NOMO-1 (cell line): ENCODE data around the gene BCL11B.

Experiments used
- DNase-seq, 2 experiments: peaks; one replicate each; lab custom pipeline; 2025; ENCODE audit not compliant: unreplicated experiment in 2 of 2; lab: John Stamatoyannopoulos, UW

BCL11B gene

GRCh38 chr14:99287269-99287942 lies 15.4 kb upstream of the BCL11B start:
- peak; percentile 68 to 69 for DNase-seq

- DNase-seq: no peak
Observed at GRCh38 chr14:99286761-99287160, 14.8 kb upstream of the BCL11B start.

- no peak for DNase-seq
Observed at GRCh38 chr14:99284254-99285004, 12.4 kb upstream of the BCL11B start.

- DNase-seq: no peak
Observed at GRCh38 chr14:99282261-99283050, 10.5 kb upstream of the BCL11B start.

GRCh38 chr14:99281396-99281795 lies 9.4 kb upstream of the BCL11B start:
- DNase-seq: no peak

GRCh38 chr14:99280852-99281251 lies 8.9 kb upstream of the BCL11B start:
- DNase-seq: no peak

GRCh38 chr14:99280066-99280731 lies 8.2 kb upstream of the BCL11B start:
- no peak for DNase-seq

GRCh38 chr14:99278836-99279235 lies 6.8 kb upstream of the BCL11B start:
- DNase-seq: no peak

GRCh38 chr14:99277530-99277929 lies 5.5 kb upstream of the BCL11B start:
- DNase-seq: no peak

- no peak for DNase-seq
Observed at GRCh38 chr14:99276482-99276881, 4.5 kb upstream of the BCL11B start.

- DNase-seq: no peak
Observed at GRCh38 chr14:99275222-99275584, 3.2 kb upstream of the BCL11B start.

GRCh38 chr14:99274346-99275221 lies 2.6 kb upstream of the BCL11B start:
- peak; percentile 48 to 73 for DNase-seq

GRCh38 chr14:99273766-99274345 lies 1.9 kb upstream of the BCL11B start:
- DNase-seq: no peak

GRCh38 chr14:99272899-99273765 lies 1.1 kb upstream of the BCL11B start:
- no peak for DNase-seq

GRCh38 chr14:99272632-99272898 lies 568 bp upstream of the BCL11B start:
- DNase-seq: no peak

GRCh38 chr14:99271221-99271941 lies 616 bp downstream of the BCL11B start:
- DNase-seq: no peak

GRCh38 chr14:99270458-99271220 lies 1.4 kb downstream of the BCL11B start:
- no peak for DNase-seq
